ENCODE results near the gene UBE2D1. TPM values are rescaled to one million over a fixed set of nuclear protein-coding genes. Genes with fewer than 3 reads are reported as not detected.

Gene UBE2D1
- 10 to 100 TPM; 14.0 to 14.5 (median 14.4) TPM for total RNA-seq
- total RNA-seq (2013) = 16.8 TPM

DNA sequence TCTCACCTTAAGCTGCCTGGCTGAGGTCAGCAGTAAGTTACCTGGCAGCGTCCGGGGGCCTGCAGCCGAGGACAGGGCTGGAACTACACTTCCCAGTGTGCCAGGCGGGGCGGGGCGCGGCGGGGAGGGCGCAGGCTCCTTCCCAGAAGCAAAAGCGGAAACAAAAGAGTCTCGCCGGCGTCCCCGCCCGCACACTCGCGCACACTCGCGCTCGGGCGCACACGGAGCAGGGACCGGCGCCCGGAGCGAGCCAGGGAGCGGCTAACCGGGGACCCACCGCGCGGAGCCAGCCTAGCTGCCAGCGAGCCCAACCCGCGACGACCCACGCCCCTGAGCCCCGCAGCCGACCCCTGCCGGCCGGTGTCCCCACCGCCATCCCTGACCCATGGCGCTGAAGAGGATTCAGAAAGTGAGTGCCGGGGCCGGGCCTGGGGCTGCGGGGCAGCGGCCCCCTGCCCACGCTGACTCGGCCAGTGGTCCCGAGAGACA lies at the start of gene UBE2D1:
Gene UBE2D1, plus strand, starts transcription at position 190 of the 489 bp plus-strand sequence. Its CDS starts 196 bp downstream, at position 386.
- H3K4me1 Mint-ChIP-seq = peaks cover 10 to 26% of the 10 kb centered on the region in 2 donors
- peaks cover 9% of the 10 kb centered on the region for H3K4me1 ChIP-seq (ENCODE audit: control insufficient read depth, insufficient read depth, low read length)
- H3K36me3 ChIP-seq (ENCODE audit: control insufficient read depth, insufficient read depth, low read length) = no peaks in the 10 kb centered on the region
- no peak for TF ChIP-seq CTCF (IDR thresholded peaks at IDR 0.05)
- intact Hi-C loops (cut with micrococcal nuclease) = loop anchor here (2.0 to 10.0 kb wide), 2 partner anchors 50 to 70 kb away; partner anchors contain the start of genes CISD1, IPMK and TFAM
- no peaks in the 10 kb centered on the region for H3K9me3 Mint-ChIP-seq
- ATAC-seq (peak; percentile 93 to 94 (median 93)), DNase-seq (peak; percentile 47 to 83)
- peak within 1 kb of the TSS; percentile 64 for H3K4me3 ChIP-seq (ENCODE audit: low read length)
- H3K27me3 Mint-ChIP-seq (ENCODE audit: low read depth in 2 of 2) = peaks cover 10 to 11% of the 10 kb centered on the region in 2 donors
- under 1% methylated on average over 49 of the region's 49 CpGs for WGBS (ENCODE audit: insufficient coverage)
- no peaks in the 10 kb centered on the region for H3K36me3 Mint-ChIP-seq
- no peaks in the 10 kb centered on the region for H3K9me3 ChIP-seq (ENCODE audit: control insufficient read depth, insufficient read depth, low read length)
- H3K27ac Mint-ChIP-seq = peak within 1 kb of the TSS; percentile 78 to 81
- H3K4me3 Mint-ChIP-seq = peak within 1 kb of the TSS; percentile 95
- H3K27me3 ChIP-seq (ENCODE audit: control insufficient read depth, insufficient read depth, low read length) = no peaks in the 10 kb centered on the region
- H3K27ac ChIP-seq (ENCODE audit: low read length) = peak within 1 kb of the TSS; percentile 33

- Mint-ChIP-seq H3K4me1 (peaks cover 0 to 5% of the 10 kb centered on the region in 2 donors), H3K9me3 (no peaks in the 10 kb centered on the region), H3K27ac (no peak overlapping the region), H3K36me3 (no peaks in the 10 kb centered on the region), H3K4me3 (no peak overlapping the region), H3K27me3 (ENCODE audit: low read depth in 2 of 2) (no peaks in the 10 kb centered on the region)
- H3K36me3 ChIP-seq (ENCODE audit: control insufficient read depth, insufficient read depth, low read length) = no peaks in the 10 kb centered on the region
- H3K27me3 ChIP-seq (ENCODE audit: control insufficient read depth, insufficient read depth, low read length) = no peaks in the 10 kb centered on the region
- no peaks in the 10 kb centered on the region for H3K9me3 ChIP-seq (ENCODE audit: control insufficient read depth, insufficient read depth, low read length)
- WGBS (ENCODE audit: insufficient coverage) = 85% methylated on average over 4 of the region's 5 CpGs
- no peak overlapping the region for H3K27ac ChIP-seq (ENCODE audit: low read length)
- H3K4me1 ChIP-seq (ENCODE audit: control insufficient read depth, insufficient read depth, low read length) = no peaks in the 10 kb centered on the region
- H3K4me3 ChIP-seq (ENCODE audit: low read length) = no peak overlapping the region
- DNase-seq = peak in 1 of 2 donors; percentile 71
- intact Hi-C loops (cut with micrococcal nuclease) = loop anchor here (1.0 to 10.0 kb wide), 2 partner anchors 114 to 947 kb away; no protein-coding TSS in a partner anchor
- peak; percentile 64 to 78 (median 70) for ATAC-seq
- peak; percentile 76 for TF ChIP-seq CTCF (IDR thresholded peaks at IDR 0.05)
These were observed 43.1 kb upstream of the UBE2D1 start for GRCh38 chr10:58291538-58292174.

DNA sequence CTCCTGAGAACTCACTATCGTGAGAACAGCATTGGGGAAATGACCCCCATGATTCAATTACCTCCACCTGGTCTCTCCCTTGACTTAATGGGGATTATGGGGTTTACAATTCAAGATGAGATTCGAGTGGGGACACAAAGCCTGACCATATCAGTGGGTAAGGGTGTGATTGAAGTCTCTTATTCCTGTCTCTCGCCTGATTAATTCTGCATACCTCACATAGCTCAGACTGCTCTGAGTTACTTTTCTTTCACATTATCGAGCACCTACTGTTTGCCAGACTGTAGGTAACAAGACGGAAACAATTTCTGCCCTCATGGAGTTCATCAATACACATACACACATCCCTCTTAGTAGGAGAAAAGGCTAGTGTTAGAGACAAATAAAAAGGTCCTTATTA lies 40.8 kb upstream of the UBE2D1 start:
- Histone ChIP-seq H3K4me3 (ENCODE audit: low read length) (no peak overlapping the region), H3K27ac (ENCODE audit: low read length) (no peak overlapping the region), H3K36me3 (ENCODE audit: control insufficient read depth, insufficient read depth, low read length) (no peaks in the 10 kb centered on the region), H3K9me3 (ENCODE audit: control insufficient read depth, insufficient read depth, low read length) (no peaks in the 10 kb centered on the region), H3K4me1 (ENCODE audit: control insufficient read depth, insufficient read depth, low read length) (no peaks in the 10 kb centered on the region), H3K27me3 (ENCODE audit: control insufficient read depth, insufficient read depth, low read length) (no peaks in the 10 kb centered on the region)
- DNase-seq = no peak
- ATAC-seq = no peak
- no peak overlapping the region for H3K4me3 Mint-ChIP-seq
- intact Hi-C loops (cut with micrococcal nuclease) = loop anchor here (10.0 kb wide), 1 partner anchor 949 kb away; no protein-coding TSS in a partner anchor
- 95% methylated on average over 3 of the region's 5 CpGs for WGBS (ENCODE audit: insufficient coverage)
- H3K9me3 Mint-ChIP-seq = no peaks in the 10 kb centered on the region
- H3K27ac Mint-ChIP-seq = no peak overlapping the region
- no peaks in the 10 kb centered on the region for H3K36me3 Mint-ChIP-seq
- peaks cover 0 to 5% of the 10 kb centered on the region in 2 donors for H3K4me1 Mint-ChIP-seq
- H3K27me3 Mint-ChIP-seq (ENCODE audit: low read depth in 2 of 2) = no peaks in the 10 kb centered on the region
- no peak for TF ChIP-seq CTCF (IDR thresholded peaks at IDR 0.05)
